Stimulated activated naive CD8-positive, alpha-beta T cell treated with anti-CD3 and anti-CD28 coated beads, Interleukin-15, amount 100 ng/mL, for 72 hours (primary cell): Measurements from ENCODE around the gene CRCP.
"Not testable (repeated sequence)": the region's sequence is repeated elsewhere in the genome, so short reads cannot be mapped to it uniquely, and the experiment has no call there.

Source experiments
- ATAC-seq: fragments of 150-1000 bp; cut with Tn5 transposase; 2 replicates; pipeline ENCODE4 v1.10.0; 2021; ENCODE audit warnings: mild to moderate bottlenecking, moderate library complexity
- DNase-seq, 2 donors: peaks; one replicate each; pipeline ENCODE4 v3.0.0; 2021 to 2022
- H3K27ac Mint-ChIP-seq, 2 donors: one replicate each; pipeline ENCODE4 v1.8.0; 2022; ENCODE audit warnings: mild to moderate bottlenecking in 2 of 2, mixed read lengths in 2 of 2, moderate library complexity in 2 of 2
- H3K27me3 Mint-ChIP-seq: one replicate; pipeline ENCODE4 v1.8.0; 2022; ENCODE audit warnings: mixed read lengths
- H3K4me1 Mint-ChIP-seq: one replicate; pipeline ENCODE4 v1.8.0; 2022; ENCODE audit warnings: mild to moderate bottlenecking, mixed read lengths
- H3K4me3 Mint-ChIP-seq, 2 donors: one replicate each; pipeline ENCODE4 v1.8.0; 2022; ENCODE audit warnings: mild to moderate bottlenecking in 2 of 2, mixed read lengths in 2 of 2, moderate library complexity in 1 of 2
- H3K9me3 Mint-ChIP-seq, 2 donors: one replicate each; pipeline ENCODE4 v1.8.0; 2022; ENCODE audit warnings: mixed read lengths in 2 of 2

CRCP gene

DNA sequence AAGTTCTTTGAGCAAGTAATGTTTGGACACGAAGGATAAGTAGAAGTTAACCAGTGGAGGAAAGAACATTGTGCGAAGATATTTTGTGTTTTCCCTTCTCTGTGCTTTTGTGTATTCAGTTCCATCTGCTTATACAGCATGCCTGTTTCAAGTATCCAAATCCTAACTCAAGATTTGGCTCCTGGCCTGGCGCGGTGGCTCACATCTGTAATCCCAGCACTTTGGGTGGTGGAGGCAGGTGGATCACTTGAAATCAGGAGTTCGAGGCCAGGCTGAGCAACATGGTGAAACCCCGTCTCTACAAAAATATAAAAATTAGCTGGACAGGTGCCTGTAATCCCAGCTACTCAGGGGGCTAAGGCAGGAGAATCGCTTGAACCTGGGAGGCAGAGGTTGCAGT, 49.7 kb downstream of the CRCP start:
- Mint-ChIP-seq H3K27ac (no peak overlapping the region), H3K27me3 (no peaks in the 10 kb centered on the region), H3K4me1 (peaks cover 7% of the 10 kb centered on the region), H3K4me3 (no peak overlapping the region), H3K9me3 (no peaks in the 10 kb centered on the region)
- DNase-seq (no peak), ATAC-seq (no peak)

DNA sequence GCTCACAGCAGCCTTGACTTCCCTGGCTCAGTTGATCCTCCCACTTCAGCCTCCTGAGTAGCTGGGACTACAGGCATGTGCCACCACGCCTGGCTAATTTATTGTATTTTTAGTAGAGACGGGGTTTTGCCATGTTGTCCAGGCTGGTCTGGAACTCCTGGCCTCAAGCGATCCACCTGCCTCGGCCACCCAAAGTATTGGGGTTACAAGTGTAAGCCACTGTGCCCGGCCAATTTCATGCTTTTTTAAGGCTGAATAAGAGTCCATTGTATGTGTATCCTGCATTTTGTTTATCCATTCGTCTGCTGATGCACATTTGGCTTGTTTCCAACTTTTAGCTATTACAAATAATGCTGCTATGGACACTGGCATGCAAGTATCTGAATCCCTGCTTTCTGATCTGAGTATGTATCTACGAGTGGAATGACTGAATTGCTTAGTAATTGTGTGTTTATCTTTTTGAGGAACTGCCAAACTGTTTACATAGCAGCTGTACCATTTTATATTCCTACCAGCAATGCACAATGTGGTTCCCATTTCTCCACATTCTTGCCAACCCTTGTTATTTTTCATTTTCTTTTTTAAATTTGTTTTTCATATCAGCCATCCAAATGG, 53.2 kb downstream of the CRCP start:
- DNase-seq (no peak), ATAC-seq (no peak)
- no peak overlapping the region for H3K4me3 Mint-ChIP-seq
- H3K4me1 Mint-ChIP-seq: peaks cover 7% of the 10 kb centered on the region
- no peaks in the 10 kb centered on the region for H3K27me3 Mint-ChIP-seq
- H3K27ac Mint-ChIP-seq: no peak overlapping the region
- no peaks in the 10 kb centered on the region for H3K9me3 Mint-ChIP-seq

DNA sequence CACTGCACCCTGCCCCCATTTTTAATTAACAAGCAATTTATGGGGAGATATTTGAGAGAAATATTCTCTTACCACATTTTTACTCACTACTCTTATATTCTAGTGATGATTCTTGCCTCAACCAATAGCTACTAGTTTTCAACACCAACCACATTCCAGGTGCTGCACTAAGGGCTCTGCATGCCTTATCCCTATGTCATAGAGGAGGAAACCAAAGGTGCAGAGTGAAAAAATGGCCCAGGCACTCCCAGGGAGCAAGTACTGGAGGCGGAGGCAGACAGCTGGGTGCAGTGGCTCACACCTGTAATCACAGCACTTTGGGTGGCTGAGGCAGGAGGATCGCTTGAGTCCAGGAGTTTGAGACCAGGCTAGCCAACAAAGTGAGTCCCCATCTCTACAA, 55.0 kb downstream of the CRCP start:
- Mint-ChIP-seq H3K9me3 (no peaks in the 10 kb centered on the region), H3K27me3 (no peaks in the 10 kb centered on the region), H3K27ac (no peak overlapping the region), H3K4me3 (no peak overlapping the region), H3K4me1 (peaks cover 14% of the 10 kb centered on the region)
- DNase-seq: no peak
- no peak for ATAC-seq

DNA sequence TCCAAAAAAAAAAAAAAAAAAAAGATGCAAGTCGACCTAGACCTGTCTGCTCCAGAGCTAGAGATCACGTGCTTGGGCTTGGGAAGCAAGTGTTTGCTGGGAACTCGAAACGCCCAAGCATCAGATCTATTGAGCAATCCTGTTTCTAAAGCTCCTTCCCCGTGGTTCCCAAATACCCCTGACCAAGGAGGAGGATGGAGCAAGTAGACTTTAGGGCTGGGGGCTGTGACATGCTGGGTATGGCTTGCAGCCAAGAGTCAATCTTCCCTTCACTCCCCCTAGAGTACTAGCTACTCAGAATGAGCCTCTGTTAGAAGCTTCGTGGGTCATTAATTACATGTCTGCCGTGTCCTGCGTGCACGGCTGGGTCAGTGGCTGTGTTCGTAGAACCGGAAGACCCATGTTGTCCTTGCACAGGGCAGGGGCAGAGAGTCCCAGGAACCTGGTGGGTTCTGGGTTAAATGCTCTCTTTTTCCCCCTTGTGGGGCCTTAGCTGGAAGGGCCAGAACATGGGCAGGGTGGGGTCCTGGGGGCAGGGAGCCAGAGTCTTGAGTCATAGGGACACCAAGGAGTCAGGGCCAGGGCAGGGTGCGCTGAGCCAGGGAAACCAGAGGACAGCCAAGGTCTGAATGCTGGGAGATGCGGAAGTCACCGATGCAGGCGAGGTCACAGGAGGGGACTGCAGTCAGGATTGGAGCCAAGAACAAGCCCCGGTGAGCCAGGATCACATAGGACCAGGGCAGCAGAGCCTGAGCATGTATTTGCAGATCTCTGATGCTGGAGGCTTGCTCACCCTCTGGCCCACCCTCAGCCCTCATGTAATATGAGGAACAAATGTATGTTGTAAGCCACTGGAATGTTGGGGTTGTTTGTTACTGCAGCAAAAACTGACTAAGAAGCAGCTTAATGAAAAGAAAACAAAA, 55.9 kb downstream of the CRCP start:
- H3K9me3 Mint-ChIP-seq: no peaks in the 10 kb centered on the region
- H3K27me3 Mint-ChIP-seq: no peaks in the 10 kb centered on the region
- no peak for ATAC-seq
- peak overlapping the region in 1 of 2 donors; percentile 76 for H3K27ac Mint-ChIP-seq
- H3K4me1 Mint-ChIP-seq: peaks cover 14% of the 10 kb centered on the region
- no peak for DNase-seq
- H3K4me3 Mint-ChIP-seq: no peak overlapping the region

DNA sequence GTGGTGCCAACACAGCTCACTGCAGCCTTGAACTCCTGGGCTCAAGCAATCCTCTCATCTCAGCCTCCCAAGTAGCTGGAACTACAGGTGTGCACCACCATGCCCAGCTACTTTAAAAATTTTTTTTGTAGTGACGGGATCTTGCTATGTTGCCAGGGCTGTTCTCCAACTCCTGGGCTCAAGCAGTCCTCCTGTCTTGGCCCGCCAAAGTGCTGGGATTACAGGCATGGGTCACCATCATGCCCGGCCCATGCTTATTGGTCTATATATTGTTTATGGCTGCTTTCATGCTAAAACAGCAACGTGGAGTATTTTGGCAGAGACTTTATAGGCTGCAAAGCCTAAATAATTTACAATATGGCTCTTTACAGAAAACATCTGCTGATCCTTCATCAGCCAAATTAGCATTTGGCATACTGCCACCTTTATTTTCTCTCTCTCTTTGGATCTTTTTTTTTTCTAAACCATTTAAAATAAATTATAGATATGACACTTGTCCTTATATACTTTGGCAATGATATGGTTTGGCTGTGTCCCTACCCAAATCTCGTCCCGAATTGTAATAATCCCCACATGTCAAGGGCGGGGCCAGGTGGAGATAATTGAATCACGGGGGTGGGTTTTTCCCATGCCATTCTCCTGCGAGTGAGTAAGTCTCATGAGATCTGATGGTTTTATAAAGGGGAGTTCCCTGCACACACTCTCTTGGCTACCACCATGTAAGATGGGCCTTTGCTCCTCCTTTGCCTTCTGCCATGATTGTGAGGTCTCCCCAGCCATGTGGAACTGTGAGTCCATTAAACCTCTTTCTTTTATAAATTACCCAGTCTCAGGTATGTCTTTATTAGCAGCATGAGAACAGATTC, 58.1 kb downstream of the CRCP start:
- H3K4me1 Mint-ChIP-seq: peaks cover 14% of the 10 kb centered on the region
- DNase-seq, H3K4me3 Mint-ChIP-seq, H3K9me3 Mint-ChIP-seq, H3K27me3 Mint-ChIP-seq: not testable (repeated sequence)
- peak overlapping the region in 1 of 2 donors; percentile 14 for H3K27ac Mint-ChIP-seq
- ATAC-seq: peak; percentile 53

DNA sequence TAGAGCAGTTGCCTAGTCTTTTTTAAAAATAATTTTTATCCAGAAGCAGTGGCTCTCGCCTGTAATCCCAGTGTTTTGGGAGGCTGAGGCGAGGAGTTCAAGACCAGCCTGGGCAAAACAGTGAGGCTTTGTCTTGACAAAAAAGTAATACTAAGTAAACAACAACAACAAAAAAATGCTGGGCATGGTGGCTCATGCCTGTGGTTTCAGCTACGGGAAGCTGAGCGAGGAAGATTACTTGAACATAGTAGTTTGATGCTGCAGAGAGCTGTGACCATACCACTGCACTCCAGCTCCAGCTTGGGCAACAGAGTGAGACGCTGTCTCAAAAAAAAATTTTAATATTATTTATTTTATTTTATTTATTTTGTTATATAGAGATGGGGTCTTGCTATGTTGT, 59.2 kb downstream of the CRCP start:
- Mint-ChIP-seq H3K4me1 (peaks cover 7% of the 10 kb centered on the region), H3K27ac (no peak overlapping the region)

DNA sequence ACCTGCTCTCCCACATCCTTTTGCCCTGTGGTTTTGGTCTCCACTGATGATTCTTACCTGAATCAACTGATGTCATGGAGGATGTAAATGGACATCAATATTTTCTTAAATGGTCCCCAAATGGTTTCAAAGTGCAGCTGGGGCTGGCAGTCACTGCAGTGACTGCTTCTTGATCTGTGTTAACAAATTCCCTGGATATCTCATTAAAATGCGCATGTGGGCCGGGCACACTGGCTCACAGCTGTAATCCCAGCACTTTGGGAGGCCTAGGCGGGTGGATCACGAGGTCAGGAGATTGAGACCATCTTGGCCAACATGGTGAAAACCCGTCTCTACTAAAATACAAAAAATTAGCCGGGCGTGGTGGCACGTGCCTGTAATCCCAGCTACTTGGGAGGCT, 60.4 kb downstream of the CRCP start:
- not testable (repeated sequence) for H3K27ac Mint-ChIP-seq, H3K9me3 Mint-ChIP-seq, ATAC-seq, H3K27me3 Mint-ChIP-seq, H3K4me3 Mint-ChIP-seq, H3K4me1 Mint-ChIP-seq, DNase-seq

More for the DNA sequence above, 59.2 kb downstream of the CRCP start:
- Mint-ChIP-seq H3K27me3 (no peaks in the 10 kb centered on the region), H3K9me3 (no peaks in the 10 kb centered on the region), H3K4me3 (no peak overlapping the region)
- no peak for DNase-seq
- no peak for ATAC-seq

DNA sequence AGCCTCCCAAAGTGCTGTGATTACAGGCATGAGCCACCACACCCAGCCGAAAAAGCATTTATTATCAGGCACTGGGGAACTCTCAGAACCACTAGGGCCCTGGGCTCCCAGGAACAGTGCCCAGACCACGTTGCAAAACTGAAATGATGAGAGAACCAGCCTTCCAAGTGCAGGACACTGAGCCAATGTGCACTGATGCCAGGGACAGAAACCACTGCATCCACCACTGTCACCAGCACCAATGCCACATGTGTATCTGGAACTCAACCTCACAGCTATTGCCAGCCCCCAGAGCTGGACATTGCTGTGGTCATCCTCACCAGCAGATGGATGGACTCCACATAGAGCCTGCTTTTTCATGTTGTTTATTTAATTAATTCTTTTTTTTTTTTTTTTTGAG, 62.3 kb downstream of the CRCP start:
- Mint-ChIP-seq H3K27ac (no peak overlapping the region), H3K9me3 (no peaks in the 10 kb centered on the region), H3K4me1 (peaks cover 7% of the 10 kb centered on the region), H3K27me3 (no peaks in the 10 kb centered on the region), H3K4me3 (no peak overlapping the region)
- no peak for ATAC-seq
- DNase-seq: no peak

DNA sequence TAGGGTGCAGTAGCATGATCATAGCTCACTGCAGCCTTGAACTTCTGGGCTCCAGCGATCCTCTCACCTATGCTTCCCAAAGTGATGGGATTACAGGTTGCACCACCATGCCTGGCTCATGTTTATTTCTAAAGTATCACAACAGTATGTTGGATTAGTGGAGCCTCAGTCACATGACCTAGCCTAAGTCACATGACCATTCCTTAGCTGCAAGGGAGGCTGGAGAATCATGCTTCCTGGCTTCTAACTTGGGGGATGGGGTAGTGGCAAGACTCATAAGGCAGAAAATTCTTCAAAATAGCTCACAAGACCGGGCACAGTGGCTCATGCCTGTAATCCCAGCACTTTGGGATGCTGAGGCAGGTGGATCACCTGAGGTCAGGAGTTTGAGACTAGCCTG, 63.6 kb downstream of the CRCP start:
- H3K9me3 Mint-ChIP-seq: no peaks in the 10 kb centered on the region
- DNase-seq (no peak), ATAC-seq (no peak)
- H3K4me3 Mint-ChIP-seq: no peak overlapping the region
- H3K27me3 Mint-ChIP-seq: no peaks in the 10 kb centered on the region
- H3K4me1 Mint-ChIP-seq: peaks cover 2% of the 10 kb centered on the region
- H3K27ac Mint-ChIP-seq: no peak overlapping the region

DNA sequence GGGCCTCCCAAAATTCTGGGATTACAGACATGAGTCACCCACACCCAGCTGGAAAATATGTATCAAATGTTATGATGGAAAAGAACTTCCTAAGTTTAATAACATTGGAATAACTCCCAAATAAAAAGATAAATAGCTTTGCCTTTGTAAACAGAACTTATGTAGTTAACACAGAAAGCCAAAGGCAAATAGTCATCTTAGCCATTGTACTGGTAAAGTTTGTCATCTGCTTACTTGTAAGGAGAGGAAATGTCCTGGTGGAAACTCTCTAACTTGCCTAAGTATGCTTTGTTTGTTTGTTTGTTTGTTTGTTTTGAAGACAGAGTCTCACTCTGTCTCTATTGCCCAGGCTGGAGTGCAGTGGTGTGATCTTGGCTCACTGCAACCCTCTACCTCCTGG, 66.7 kb downstream of the CRCP start:
- Mint-ChIP-seq H3K27me3 (no peaks in the 10 kb centered on the region), H3K4me3 (no peak overlapping the region), H3K4me1 (no peaks in the 10 kb centered on the region), H3K9me3 (no peaks in the 10 kb centered on the region), H3K27ac (no peak overlapping the region)
- ATAC-seq: no peak
- no peak for DNase-seq

DNA sequence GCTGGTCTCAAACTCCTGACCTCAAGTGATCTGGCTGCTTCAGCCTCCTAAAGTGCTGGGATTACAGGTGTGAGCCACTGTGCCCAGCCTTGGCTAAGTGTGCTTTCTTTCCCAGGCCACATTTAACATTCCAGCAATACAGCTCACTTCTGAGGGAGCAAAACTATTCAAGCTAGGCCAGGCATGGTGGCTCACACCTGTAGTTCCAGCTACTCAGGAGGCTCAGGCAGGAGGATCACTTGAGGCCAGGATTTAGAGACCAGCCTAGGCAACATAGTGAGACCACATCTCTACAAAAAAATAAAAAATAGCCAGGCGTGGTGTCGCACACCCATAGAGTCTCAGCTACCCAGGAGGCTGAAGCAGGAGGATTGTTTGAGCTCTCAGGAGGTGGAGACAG, 67.2 kb downstream of the CRCP start:
- no peaks in the 10 kb centered on the region for H3K27me3 Mint-ChIP-seq
- no peak overlapping the region for H3K27ac Mint-ChIP-seq
- H3K4me1 Mint-ChIP-seq: no peaks in the 10 kb centered on the region
- DNase-seq (no peak), ATAC-seq (no peak)
- no peak overlapping the region for H3K4me3 Mint-ChIP-seq
- no peaks in the 10 kb centered on the region for H3K9me3 Mint-ChIP-seq

DNA sequence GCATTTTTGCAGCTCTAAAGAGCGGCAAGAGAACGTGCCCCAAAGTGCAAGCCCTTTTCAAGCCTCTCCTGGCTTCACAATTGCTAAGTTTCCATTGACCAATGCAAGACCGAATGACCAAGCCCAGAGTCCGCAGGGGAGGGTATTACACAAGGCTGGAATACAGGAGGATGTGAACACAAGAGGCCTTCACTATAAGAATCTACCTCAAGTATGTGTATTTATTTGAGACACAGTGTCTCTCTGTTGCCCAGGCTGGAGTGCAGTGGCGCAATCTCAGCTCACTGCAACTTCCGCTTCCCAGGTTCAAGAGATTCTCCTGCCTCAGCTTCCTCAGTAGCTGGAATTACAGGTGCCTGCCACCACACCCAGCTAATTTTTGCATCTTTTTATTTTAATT, 68.3 kb downstream of the CRCP start:
- no peak overlapping the region for H3K4me3 Mint-ChIP-seq
- ATAC-seq (no peak), DNase-seq (no peak)
- no peaks in the 10 kb centered on the region for H3K4me1 Mint-ChIP-seq
- no peak overlapping the region for H3K27ac Mint-ChIP-seq
- no peaks in the 10 kb centered on the region for H3K9me3 Mint-ChIP-seq
- no peaks in the 10 kb centered on the region for H3K27me3 Mint-ChIP-seq

DNA sequence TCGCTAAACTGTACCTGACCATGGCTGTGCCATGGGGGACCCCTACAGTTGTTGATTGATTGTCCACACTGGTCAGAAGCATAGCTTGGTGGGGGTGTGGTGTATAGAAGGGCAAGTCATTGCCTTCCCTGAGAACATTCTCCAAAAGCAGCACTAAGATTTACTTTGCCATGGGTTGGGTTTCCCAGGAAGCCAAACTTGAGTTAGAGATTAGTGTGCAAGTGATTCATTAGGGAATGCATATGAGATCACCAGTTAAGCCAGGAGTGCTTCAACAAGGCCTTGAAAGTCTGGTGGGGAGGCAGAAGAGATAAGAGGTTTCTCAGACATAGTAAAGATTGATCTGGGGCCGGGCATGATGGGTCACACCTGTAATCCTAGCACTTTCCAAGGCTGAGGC, 69.1 kb downstream of the CRCP start:
- no peak for DNase-seq
- H3K4me3 Mint-ChIP-seq: no peak overlapping the region

DNA sequence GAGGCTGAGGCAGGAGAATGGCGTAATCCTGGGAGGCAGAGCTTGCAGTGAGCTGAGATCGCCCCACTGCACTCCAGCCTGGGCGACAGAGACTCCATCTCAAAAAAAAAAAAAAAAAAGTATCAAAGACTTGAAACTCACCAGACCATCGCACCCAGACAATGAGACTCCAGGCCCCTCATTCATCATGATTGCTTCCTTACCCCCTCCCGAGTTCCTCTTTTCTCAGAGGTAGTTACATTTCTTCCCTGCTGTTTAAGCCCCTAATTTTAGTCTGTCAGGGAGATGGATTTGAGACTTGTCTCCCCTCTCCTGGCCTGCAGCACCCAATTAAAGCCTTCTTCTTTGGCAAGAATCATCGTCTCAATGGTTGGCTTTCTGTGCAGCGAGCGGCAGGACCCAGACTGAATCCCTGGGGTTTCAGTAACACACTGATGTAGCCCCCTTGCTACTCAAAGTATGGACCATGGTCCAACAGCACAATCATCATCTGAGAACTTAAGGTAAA, 71.1 kb downstream of the CRCP start:
- DNase-seq: no peak
- H3K4me3 Mint-ChIP-seq: no peak overlapping the region
- no peak for ATAC-seq
- no peaks in the 10 kb centered on the region for H3K9me3 Mint-ChIP-seq
- no peaks in the 10 kb centered on the region for H3K4me1 Mint-ChIP-seq
- no peak overlapping the region for H3K27ac Mint-ChIP-seq
- H3K27me3 Mint-ChIP-seq: no peaks in the 10 kb centered on the region

More for the DNA sequence above, 69.1 kb downstream of the CRCP start:
- no peaks in the 10 kb centered on the region for H3K4me1 Mint-ChIP-seq
- no peaks in the 10 kb centered on the region for H3K9me3 Mint-ChIP-seq
- no peaks in the 10 kb centered on the region for H3K27me3 Mint-ChIP-seq
- H3K27ac Mint-ChIP-seq: no peak overlapping the region
- no peak for ATAC-seq

DNA sequence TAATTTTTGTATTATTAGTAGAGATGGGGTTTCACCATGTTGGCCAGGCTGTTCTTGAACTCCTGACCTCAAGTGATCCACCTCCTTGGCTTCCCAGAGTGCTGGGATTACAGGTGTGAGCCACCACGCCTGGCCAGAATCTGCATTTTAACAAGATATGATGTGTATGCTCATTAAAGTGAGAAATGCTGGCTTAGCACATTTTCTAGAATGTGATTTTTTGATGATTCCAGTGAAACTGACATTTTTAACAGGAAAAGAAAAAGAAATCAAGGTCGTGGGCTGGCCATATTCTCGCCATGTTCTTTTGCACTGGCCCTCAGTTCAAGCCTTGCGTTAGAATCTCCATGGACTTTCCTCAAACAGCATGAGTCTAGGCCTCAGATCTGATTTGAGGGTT, 72.3 kb downstream of the CRCP start:
- Mint-ChIP-seq H3K4me3 (no peak overlapping the region), H3K9me3 (no peaks in the 10 kb centered on the region), H3K27me3 (no peaks in the 10 kb centered on the region), H3K4me1 (no peaks in the 10 kb centered on the region), H3K27ac (no peak overlapping the region)
- ATAC-seq (no peak), DNase-seq (no peak)

DNA sequence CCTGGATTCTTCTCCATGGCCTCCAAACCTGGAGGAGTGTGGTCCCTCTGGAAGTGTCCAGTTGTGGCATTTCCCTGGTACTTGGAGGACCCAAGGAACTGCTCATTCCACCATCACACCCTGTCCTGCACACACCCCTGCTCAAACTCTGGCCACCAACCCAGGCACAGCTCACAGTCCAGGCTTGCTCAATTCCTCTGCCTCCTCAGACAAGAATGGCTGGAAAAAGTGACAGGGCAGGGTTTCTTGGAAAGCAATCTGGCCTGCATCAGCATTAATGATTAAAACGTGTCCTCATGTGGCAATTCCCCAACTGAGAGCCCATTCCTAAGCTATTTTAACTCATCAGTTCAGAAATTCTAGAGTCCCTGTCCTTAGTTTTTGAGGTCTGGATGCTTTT, 73.3 kb downstream of the CRCP start:
- DNase-seq: no peak
- no peaks in the 10 kb centered on the region for H3K27me3 Mint-ChIP-seq
- H3K4me1 Mint-ChIP-seq: no peaks in the 10 kb centered on the region
- H3K9me3 Mint-ChIP-seq: no peaks in the 10 kb centered on the region
- H3K4me3 Mint-ChIP-seq: no peak overlapping the region
- no peak for ATAC-seq
- no peak overlapping the region for H3K27ac Mint-ChIP-seq
